ENCODE measurements around the gene PTGIR.

Gene PTGIR

DNA sequence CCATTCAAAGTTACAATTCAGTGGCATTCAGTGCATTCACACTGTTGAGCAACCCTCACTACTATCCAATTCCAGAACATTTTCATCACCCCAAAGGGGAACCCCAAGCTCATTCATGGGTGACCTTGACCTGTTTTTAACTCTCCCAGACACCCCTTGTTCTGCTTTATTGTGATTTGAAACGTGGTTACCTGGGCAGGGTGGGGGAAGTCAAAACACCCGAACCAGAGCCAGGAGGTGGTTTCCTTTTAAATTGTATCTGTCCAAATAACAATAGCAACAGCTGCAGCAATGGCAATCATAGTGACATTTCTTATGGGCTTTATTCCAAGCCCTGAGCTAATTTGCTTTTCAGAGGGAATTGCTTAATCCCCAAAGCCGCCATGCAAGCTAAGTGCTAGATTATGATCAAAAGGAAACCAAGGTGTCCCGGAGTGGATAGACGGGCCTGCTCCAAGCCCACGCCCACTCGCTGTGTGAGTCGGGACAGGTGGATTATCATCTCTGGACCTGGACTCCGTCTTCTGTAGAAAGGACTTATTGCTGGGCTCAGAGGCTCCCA is 6.1 kb downstream of the PTGIR start:
- in situ Hi-C loops (cut with HindIII; ENCODE audit: low sequenced_read_pairs), result no loop called here

GRCh38 chr19:46617601-46618000 is 7.3 kb downstream of the PTGIR start:
- in situ Hi-C loops (cut with HindIII; ENCODE audit: low sequenced_read_pairs), result no loop called here

GRCh38 chr19:46616631-46617322 is 8.1 kb downstream of the PTGIR start:
- in situ Hi-C loops (cut with HindIII; ENCODE audit: low sequenced_read_pairs), result no loop called here

GRCh38 chr19:46615966-46616365 is 8.9 kb downstream of the PTGIR start:
- in situ Hi-C loops (cut with HindIII; ENCODE audit: low sequenced_read_pairs), result no loop called here

DNA sequence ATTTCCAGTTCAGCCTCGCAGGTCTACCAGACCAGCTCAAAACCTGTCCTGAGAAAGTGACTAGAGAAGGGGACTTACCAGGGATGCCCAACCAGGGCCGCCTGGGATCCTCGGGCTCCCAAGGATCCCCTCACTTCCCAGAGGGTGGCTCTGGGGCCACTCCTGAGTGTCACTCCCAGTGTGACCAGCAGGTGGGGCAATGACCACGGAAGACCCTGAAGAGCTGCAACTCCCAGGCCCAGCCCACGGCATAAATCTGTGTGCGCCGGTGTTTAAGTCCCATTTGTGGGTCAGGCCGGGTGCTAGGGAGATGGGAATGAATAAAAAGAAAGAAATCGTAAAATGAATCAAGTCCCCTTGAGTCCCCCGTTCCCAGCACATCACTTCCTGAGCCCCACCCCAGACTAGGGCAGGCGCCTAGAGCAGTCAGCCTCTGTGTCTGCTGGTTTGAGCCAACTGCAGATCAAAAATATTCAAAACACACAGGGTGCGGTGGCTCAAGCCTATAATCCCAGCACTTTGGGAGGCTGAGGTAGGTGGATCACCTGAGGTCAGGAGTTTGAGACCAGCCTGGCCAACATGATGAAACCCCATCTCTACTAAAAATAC is 10.7 kb downstream of the PTGIR start:
- in situ Hi-C loops (cut with HindIII; ENCODE audit: low sequenced_read_pairs), result no loop called here

- in situ Hi-C loops (cut with HindIII; ENCODE audit: low sequenced_read_pairs), result no loop called here
Observed at GRCh38 chr19:46613525-46613924, 11.4 kb downstream of the PTGIR start.

DNA sequence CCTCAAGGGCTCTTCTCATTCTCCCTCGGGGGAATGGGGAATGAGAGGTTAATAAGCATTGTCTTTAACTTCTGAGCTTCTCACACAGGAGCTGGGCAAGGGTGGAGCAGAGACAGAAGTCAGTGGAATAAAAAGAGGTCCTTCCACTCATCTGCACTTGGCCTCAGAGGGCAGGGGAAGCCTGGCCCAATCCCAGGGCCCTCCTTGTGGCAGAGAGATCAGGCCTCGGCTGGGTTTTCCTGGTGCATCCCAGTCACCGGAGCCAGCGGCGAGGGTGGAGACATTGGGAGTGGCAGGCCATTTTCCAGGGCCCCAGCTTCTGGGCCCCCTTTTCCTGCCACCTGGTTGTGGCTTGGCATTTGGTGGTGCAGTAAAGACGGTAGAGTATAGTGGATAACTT is 13.1 kb downstream of the PTGIR start:
- in situ Hi-C loops (cut with HindIII; ENCODE audit: low sequenced_read_pairs), result no loop called here

- in situ Hi-C loops (cut with HindIII; ENCODE audit: low sequenced_read_pairs), result no loop called here
Observed at GRCh38 chr19:46610851-46611770, 13.8 kb downstream of the PTGIR start.

- in situ Hi-C loops (cut with HindIII; ENCODE audit: low sequenced_read_pairs), result no loop called here
Observed at GRCh38 chr19:46610413-46610775, 14.5 kb downstream of the PTGIR start.

DNA sequence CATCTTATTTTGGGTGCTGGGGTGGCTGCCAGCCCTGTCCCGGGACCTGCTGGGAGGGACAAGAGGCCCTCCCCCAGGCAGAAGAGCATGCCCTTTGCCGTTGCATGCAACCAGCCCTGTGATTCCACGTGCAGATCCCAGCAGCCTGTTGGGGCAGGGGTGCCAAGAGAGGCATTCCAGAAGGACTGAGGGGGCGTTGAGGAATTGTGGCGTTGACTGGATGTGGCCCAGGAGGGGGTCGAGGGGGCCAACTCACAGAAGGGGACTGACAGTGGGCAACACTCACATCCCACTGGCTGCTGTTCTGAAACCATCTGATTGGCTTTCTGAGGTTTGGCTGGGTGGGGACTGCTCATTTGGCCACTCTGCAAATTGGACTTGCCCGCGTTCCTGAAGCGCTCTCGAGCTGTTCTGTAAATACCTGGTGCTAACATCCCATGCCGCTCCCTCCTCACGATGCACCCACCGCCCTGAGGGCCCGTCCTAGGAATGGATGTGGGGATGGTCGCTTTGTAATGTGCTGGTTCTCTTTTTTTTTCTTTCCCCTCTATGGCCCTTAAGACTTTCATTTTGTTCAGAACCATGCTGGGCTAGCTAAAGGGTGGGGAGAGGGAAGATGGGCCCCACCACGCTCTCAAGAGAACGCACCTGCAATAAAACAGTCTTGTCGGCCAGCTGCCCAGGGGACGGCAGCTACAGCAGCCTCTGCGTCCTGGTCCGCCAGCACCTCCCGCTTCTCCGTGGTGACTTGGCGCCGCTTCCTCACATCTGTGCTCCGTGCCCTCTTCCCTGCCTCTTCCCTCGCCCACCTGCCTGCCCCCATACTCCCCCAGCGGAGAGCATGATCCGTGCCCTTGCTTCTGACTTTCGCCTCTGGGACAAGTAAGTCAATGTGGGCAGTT is 15.1 kb downstream of the PTGIR start:
- in situ Hi-C loops (cut with HindIII; ENCODE audit: low sequenced_read_pairs), result no loop called here

- in situ Hi-C loops (cut with HindIII; ENCODE audit: low sequenced_read_pairs), result no loop called here
Observed at GRCh38 chr19:46608581-46609345, 16.1 kb downstream of the PTGIR start.

- in situ Hi-C loops (cut with HindIII; ENCODE audit: low sequenced_read_pairs), result no loop called here
Observed at GRCh38 chr19:46608178-46608577, 16.7 kb downstream of the PTGIR start.

- in situ Hi-C loops (cut with HindIII; ENCODE audit: low sequenced_read_pairs), result no loop called here
Observed at GRCh38 chr19:46607448-46607841, 17.4 kb downstream of the PTGIR start.

GRCh38 chr19:46606681-46607447 is 18.0 kb downstream of the PTGIR start:
- in situ Hi-C loops (cut with HindIII; ENCODE audit: low sequenced_read_pairs), result no loop called here

- in situ Hi-C loops (cut with HindIII; ENCODE audit: low sequenced_read_pairs), result no loop called here
Observed at GRCh38 chr19:46606019-46606418, 18.9 kb downstream of the PTGIR start.

DNA sequence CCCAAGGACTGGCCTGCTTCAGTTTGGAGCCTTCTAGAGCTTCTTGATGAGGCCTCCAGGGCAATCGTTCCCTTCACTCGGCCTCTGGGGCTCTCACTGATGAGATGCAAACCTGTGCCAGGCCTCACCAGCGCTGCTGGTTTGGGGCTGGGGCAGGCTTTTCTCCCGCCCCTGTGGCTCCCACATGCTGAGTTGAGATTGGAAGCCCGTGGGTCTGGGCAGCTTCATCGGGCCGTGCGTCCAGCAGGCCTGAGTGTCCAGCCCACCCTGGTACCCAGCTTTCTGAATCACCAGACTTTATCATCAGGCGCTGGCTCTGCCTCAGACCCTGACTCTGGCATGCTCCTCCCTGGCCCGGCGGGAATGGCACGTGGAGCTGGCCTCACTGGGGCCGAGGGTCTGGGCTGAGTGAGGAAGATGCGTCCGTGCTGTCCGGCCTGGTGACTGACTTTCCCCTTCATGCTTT is 19.5 kb downstream of the PTGIR start:
- in situ Hi-C loops (cut with HindIII; ENCODE audit: low sequenced_read_pairs), result no loop called here

DNA sequence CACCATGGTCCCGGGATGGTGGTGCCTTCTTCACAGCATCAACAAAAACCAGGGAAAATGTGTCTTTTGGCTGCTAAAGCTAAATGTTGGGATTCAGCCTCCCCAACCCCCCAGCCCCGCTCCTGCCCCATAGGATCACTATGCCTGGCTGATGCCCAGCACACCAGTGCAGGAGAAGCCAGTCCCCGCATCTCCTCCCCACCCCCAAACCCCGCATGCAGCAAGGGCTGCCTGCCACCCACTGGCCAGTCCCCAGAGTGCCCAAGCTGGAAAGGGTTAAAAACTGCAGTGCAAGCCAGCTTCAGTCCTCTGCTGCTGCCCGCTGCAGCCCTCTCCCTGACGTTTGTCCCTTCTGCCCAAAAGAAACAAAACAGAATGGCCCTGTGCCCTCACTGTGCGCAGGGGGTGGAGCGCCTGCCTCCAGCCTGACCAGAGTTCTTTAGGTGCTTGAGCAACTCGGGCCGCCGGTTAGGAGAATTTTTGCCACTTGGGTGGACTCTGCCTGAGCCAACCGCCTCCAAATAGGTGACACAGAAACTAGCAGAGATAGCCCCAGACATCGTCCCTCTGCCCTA is 20.0 kb downstream of the PTGIR start:
- in situ Hi-C loops (cut with HindIII; ENCODE audit: low sequenced_read_pairs), result no loop called here

DNA sequence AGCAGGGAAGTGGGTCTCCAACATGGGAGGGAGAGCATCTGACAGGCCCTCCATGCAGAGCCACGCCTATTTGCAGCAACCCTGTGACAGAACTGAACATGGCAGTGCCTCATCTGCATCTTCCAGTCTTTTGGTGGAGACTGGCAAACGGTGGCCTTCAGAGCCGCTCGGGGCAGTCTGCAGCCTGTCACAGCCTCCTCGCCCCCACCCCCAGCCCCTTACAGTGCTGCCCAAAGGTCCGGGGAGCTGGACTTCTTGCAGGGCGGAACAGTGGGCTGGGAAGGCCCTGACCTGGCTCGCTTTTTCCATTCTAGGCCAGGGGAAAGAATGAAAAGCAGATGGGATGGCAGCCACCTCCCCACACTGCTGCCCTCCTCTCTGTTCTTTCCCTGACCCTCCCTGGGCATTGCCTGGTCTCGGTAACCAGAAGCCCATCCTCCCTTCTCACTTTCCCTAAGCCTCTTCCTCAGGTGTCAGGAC is 21.1 kb downstream of the PTGIR start:
- in situ Hi-C loops (cut with HindIII; ENCODE audit: low sequenced_read_pairs), result no loop called here
